KMS-11 (cell line): ENCODE results near the gene MRPL54.

Source experiments
- H2AFZ ChIP-seq: fragments of 200-600 bp; sonication (generic); 2 replicates; pipeline ENCODE4 v1.6.1; 2016; ENCODE audit warnings: antibody characterized with exemption, mixed run types, low read depth
- H3K27ac ChIP-seq: fragments of 200-600 bp; sonication (generic); 2 replicates; pipeline ENCODE4 v1.6.1; 2016; ENCODE audit warnings: mild to moderate bottlenecking, mixed run types
- H3K27me3 ChIP-seq: fragments of 200-600 bp; sonication (generic); 2 replicates; pipeline ENCODE4 v1.6.1; 2017; ENCODE audit warnings: mild to moderate bottlenecking, low read depth, mixed run types, moderate library complexity; ENCODE audit not compliant: insufficient read depth
- H3K36me3 ChIP-seq: fragments of 200-600 bp; sonication (generic); 2 replicates; pipeline ENCODE4 v1.6.1; 2017; ENCODE audit warnings: mild to moderate bottlenecking, mixed run types; ENCODE audit not compliant: insufficient read depth
- H3K4me1 ChIP-seq: fragments of 200-600 bp; sonication (generic); 2 replicates; pipeline ENCODE4 v1.6.1; 2016; ENCODE audit warnings: mild to moderate bottlenecking, low read depth, mixed run types; ENCODE audit not compliant: poor library complexity, severe bottlenecking
- H3K4me2 ChIP-seq: fragments of 200-600 bp; sonication (generic); 2 replicates; pipeline ENCODE4 v1.7.0; 2016; ENCODE audit warnings: mild to moderate bottlenecking, mixed run types
- H3K4me3 ChIP-seq: fragments of 200-600 bp; sonication (generic); IDR thresholded peaks from 2 replicates; pipeline ENCODE4 v1.6.1; 2017; ENCODE audit warnings: low read depth, low read length, mixed read lengths; ENCODE audit not compliant: insufficient read depth
- H3K79me2 ChIP-seq: fragments of 200-600 bp; sonication (generic); 2 replicates; pipeline ENCODE4 v1.6.1; 2016; ENCODE audit warnings: low read depth, mixed run types; ENCODE audit not compliant: insufficient read depth
- H3K9ac ChIP-seq: fragments of 200-600 bp; sonication (generic); 2 replicates; pipeline ENCODE4 v1.6.1; 2016; ENCODE audit warnings: mild to moderate bottlenecking, mixed run types
- H4K20me1 ChIP-seq: fragments of 200-600 bp; sonication (generic); 2 replicates; pipeline ENCODE4 v1.6.1; 2016; ENCODE audit warnings: mild to moderate bottlenecking, mixed run types; ENCODE audit not compliant: insufficient read depth
- TF ChIP-seq, protein P1 (sequence below): fragments of 200-600 bp; sonication (generic); conservative IDR thresholded peaks from 2 replicates; pipeline ENCODE4 v1.6.1; 2017; ENCODE audit warnings: low read depth, mild to moderate bottlenecking, antibody characterized with exemption, low read length, moderate library complexity, mixed read lengths

MRPL54 gene

GRCh38 chr19:3768748-3769099, 6.2 kb downstream of the MRPL54 start:
- H3K9ac ChIP-seq, result no peak overlapping the region
- H3K4me3 ChIP-seq, result no peak overlapping the region
- H4K20me1 ChIP-seq, result no peaks in the 10 kb centered on the region
- H3K79me2 ChIP-seq, result no peaks in the 10 kb centered on the region
- H3K27me3 ChIP-seq, result peaks cover 3% of the 10 kb centered on the region; the same call in 1 of the 2 replicates
- H2AFZ ChIP-seq, result no peak overlapping the region
- H3K36me3 ChIP-seq, result no peaks in the 10 kb centered on the region
- no peaks in the 10 kb centered on the region for H3K4me1 ChIP-seq
- TF ChIP-seq, protein P1, sequence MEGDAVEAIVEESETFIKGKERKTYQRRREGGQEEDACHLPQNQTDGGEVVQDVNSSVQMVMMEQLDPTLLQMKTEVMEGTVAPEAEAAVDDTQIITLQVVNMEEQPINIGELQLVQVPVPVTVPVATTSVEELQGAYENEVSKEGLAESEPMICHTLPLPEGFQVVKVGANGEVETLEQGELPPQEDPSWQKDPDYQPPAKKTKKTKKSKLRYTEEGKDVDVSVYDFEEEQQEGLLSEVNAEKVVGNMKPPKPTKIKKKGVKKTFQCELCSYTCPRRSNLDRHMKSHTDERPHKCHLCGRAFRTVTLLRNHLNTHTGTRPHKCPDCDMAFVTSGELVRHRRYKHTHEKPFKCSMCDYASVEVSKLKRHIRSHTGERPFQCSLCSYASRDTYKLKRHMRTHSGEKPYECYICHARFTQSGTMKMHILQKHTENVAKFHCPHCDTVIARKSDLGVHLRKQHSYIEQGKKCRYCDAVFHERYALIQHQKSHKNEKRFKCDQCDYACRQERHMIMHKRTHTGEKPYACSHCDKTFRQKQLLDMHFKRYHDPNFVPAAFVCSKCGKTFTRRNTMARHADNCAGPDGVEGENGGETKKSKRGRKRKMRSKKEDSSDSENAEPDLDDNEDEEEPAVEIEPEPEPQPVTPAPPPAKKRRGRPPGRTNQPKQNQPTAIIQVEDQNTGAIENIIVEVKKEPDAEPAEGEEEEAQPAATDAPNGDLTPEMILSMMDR, result no peak
- no peak overlapping the region for H3K4me2 ChIP-seq
- H3K27ac ChIP-seq, result no peak overlapping the region

GRCh38 chr19:3769494-3769893, 7.0 kb downstream of the MRPL54 start:
- H3K4me3 ChIP-seq, result no peak overlapping the region
- no peaks in the 10 kb centered on the region for H3K4me1 ChIP-seq
- H3K79me2 ChIP-seq, result no peaks in the 10 kb centered on the region
- TF ChIP-seq, protein P1, result no peak
- H3K27me3 ChIP-seq, result peaks cover 6% of the 10 kb centered on the region; the same call in 1 of the 2 replicates
- H3K27ac ChIP-seq, result no peak overlapping the region
- H3K4me2 ChIP-seq, result no peak overlapping the region
- H3K9ac ChIP-seq, result no peak overlapping the region
- H2AFZ ChIP-seq, result no peak overlapping the region
- no peaks in the 10 kb centered on the region for H4K20me1 ChIP-seq
- H3K36me3 ChIP-seq, result no peaks in the 10 kb centered on the region

DNA sequence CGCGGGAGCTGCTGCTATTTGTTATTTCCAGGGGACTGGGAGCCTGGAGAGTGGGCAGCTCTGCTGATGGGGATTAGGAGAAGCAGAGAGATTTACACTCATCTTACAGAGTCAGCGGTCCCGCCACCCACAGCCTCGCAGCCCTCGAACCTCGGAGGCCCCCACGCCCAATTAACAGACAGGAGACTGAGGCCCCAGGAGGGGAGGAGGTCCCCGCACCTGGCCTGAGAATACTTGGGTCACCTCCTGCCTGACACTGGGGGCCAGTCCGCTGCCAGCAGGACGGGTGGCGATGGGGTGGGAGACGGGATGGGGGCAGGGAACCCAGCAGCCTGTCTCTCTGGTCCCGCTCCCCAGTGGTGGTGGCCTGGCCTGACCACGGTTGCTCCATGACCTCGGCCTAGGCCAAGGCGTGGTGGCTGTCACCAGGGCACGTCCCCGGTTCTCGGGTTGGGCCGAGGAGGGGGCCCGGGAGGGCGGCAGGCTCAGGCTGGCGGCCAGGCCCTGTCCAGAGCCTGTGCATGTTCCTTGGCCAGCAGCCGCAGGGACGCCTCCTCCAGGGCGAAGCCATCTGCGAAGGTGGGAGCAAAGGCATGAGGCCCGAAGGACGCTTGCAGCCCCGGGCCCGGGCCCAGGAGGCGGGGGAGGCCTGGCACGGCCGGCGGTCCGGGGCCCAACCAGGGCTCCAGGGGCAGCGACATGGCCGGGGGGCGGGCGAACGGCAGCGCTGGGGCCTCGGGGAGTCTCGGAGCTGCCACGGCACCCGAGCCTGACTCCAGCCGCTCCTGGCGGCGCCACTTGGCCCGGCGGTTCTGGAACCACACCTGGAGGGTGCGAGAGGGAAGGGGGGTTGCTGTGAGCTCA, 7.9 kb downstream of the MRPL54 start:
- no peak overlapping the region for H3K27ac ChIP-seq
- no peak overlapping the region for H3K4me2 ChIP-seq
- no peak overlapping the region for H3K4me3 ChIP-seq
- no peaks in the 10 kb centered on the region for H3K4me1 ChIP-seq
- TF ChIP-seq, protein P1, result no peak
- H3K27me3 ChIP-seq, result peaks cover 6% of the 10 kb centered on the region; the same call in 1 of the 2 replicates
- no peaks in the 10 kb centered on the region for H3K36me3 ChIP-seq
- no peaks in the 10 kb centered on the region for H3K79me2 ChIP-seq
- H4K20me1 ChIP-seq, result no peaks in the 10 kb centered on the region
- H3K9ac ChIP-seq, result no peak overlapping the region
- H2AFZ ChIP-seq, result no peak overlapping the region

- Histone ChIP-seq H4K20me1 (no peaks in the 10 kb centered on the region), H3K36me3 (no peaks in the 10 kb centered on the region), H3K79me2 (no peaks in the 10 kb centered on the region), H3K27ac (no peak overlapping the region), H3K27me3 (peaks cover 6% of the 10 kb centered on the region; the same call in 1 of the 2 replicates), H3K4me2 (no peak overlapping the region), H3K4me3 (no peak overlapping the region), H3K4me1 (no peaks in the 10 kb centered on the region), H3K9ac (no peak overlapping the region), H2AFZ (no peak overlapping the region)
- TF ChIP-seq, protein P1, result no peak
These were observed 8.8 kb downstream of the MRPL54 start for GRCh38 chr19:3771000-3771905.
